HG02943 (cell line): ENCODE results near the gene NOL12.

Experiments used
- ATAC-seq: cut with Tn5 transposase; IDR thresholded peaks from one replicate; pipeline ENCODE4 v1.9.1; 2021; ENCODE audit warnings: mild to moderate bottlenecking, low read depth, moderate library complexity; ENCODE audit not compliant: unreplicated experiment

Gene NOL12

DNA sequence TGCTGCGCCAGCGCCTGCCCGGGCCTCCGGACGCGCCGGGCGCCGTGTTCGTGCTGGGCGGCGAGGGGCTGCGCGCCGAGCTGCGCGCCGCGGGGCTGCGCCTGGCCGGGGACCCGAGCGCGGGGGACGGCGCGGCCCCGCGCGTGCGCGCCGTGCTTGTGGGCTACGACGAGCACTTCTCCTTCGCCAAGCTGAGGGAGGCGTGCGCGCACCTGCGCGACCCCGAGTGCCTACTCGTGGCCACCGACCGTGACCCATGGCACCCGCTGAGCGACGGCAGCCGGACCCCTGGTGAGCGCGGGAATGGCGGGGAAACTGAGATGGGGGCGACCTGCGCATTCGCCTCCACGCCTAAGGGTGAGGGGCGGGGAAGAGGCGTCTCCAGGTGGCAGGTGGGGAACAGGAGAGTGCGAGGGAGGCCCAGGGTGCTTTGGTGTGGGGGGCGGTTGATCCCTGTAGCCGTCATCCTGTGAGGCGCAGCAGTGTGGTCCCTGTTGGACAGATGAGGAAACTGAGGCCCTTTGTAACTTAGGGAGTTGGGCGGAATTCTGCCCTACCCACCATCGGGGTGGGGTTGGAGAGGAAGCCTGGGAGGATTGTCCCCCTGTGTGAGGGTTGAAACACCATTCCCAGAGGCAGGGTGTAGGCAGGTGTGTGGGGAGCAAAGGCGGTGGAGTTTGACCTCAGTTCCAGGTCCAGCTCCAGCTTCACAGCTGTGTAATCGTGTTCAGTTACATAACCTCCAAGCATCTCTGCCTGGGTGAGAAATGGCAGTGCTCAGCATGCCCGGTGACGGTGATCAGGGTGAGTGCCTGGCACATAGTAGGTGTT lies 26.9 kb upstream of the NOL12 start:
- peak; percentile 17 for ATAC-seq

DNA sequence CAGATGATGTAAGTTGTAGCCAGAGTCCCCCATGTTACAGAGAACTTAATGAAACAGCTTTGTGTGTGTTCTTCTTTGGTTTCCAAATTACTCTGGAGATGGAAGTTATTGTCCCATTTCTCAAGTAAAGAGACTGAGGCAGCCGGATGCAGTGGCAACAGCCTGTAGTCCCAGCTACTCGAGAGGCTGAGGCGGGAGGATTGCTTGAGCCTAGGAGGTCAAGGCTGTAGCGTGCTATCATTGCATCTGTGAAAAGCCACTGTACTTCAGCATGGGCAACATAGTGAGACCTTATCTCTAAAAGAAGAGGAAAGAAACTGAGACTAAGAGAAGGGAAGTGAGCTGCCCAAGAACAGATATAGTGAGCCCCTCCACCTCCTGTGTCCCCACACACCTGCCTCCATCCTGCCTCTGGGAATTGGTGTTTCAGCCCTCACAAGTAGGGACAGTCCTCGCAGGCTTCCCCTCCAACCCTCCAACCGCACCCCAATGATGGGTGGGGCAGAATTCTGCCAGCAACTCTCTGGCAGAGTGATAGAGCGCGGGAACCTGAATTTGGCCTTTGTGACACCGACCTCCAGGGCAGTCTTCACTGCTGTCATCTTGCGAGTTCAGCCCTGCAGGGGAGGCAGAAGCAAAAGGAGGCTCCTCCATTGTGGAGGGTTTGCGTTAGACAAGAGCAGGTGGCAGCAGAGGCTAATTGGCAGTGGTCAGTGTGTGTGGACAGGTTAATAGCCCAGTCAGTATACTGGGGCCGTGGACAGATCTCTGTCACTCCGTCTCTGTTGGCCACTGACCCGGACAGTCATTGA lies 26.0 kb upstream of the NOL12 start:
- ATAC-seq = no peak

DNA sequence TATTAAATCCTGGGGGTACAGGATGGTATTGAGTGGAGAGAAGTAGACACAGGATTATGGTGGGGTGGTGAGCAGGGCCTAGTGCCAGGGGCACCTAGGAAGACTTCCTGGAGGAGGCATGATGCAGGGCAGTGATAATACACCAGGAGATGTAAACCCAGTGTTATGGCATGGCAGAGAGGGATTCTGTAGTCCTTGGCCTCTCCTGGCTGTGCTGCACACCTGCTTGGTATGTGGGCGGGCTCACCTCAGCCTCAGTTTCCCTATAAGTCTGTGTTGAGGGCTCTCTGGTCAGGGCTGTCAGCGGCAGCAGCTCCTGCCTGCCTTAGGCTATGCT lies 25.5 kb upstream of the NOL12 start:
- no peak for ATAC-seq

DNA sequence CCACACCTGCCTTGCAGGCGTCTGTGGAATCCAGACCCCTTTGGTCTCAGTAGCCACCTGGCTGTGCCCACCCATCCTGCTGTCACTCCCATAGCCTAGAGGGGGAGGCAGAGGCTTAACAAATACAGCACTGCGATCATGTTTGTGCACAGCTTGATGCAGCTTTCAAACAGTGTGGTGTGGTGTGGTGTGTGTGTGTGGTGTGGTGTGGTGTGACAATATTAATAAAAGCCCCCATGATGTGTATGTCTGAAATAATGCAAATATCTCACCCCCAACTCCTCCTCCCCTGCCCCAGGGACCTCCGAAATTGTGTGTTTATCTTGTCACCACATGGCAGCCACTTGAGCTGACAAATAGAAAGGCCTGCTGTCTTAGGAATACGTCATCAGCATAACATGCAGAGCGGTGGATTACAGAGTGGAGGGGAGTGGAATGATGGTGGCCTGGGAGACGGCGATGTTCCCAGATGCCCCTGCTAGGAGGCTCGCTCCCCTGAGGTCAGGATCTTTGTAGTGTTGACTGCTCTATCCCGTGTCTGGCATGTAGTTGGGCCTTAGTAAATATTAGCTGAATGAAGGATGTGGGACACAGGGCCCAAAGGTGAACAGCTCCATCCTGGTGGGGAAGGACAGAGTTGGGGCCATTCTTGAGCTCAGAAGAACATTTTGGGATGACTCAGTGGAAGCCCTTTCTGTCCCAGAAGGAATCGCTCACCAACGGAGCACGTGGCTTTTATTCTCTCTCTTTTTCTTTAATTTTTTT lies 24.8 kb upstream of the NOL12 start:
- no peak for ATAC-seq

DNA sequence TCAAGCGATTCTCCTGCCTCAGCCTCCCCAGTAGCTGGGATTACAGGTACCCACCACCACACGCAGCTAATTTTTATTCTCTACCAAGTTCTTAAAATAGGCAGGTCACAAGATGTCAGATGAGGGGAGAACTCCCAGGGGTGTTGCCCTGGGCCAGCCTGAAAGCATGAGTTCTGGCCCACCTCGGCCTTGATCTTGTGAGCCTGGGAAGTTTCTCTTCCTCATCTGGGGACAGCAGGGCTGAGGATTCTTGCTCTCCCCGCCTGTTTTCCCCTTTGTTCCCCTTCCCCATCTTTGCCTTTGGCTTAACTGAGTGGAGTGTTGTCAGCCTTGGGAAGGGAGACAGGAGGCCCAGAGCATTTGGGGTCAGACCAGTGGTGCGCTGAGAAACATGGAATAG lies 24.1 kb upstream of the NOL12 start:
- ATAC-seq = no peak

DNA sequence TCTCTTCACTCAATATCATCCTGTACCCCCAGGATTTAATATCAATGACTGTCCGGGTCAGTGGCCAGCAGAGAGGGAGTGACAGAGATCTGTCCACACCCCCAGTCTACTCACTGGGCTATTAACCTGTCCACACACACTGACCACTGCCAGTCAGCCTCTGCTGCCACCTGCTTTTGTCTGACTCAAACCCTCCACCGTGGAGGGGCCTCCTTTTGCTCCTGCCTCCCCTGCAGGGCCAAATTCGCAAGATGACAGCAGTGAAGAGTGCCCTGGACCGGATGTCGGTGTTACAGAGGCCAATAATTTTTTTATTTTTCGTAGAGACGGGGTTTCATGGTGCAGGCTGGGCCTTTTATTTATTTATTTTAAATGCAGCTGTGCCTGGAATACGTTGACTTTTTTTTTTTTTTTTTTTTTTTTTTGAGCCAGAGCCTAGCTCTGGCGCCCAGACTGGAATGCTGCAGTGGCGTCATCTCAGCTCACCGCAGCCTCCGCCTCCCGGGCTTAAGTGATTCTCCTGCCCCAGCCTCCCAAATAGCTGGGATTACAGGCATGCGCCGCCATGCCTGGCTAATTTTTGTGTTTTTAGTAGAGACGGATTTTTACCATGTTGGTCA lies 22.5 kb upstream of the NOL12 start:
- no peak for ATAC-seq

DNA sequence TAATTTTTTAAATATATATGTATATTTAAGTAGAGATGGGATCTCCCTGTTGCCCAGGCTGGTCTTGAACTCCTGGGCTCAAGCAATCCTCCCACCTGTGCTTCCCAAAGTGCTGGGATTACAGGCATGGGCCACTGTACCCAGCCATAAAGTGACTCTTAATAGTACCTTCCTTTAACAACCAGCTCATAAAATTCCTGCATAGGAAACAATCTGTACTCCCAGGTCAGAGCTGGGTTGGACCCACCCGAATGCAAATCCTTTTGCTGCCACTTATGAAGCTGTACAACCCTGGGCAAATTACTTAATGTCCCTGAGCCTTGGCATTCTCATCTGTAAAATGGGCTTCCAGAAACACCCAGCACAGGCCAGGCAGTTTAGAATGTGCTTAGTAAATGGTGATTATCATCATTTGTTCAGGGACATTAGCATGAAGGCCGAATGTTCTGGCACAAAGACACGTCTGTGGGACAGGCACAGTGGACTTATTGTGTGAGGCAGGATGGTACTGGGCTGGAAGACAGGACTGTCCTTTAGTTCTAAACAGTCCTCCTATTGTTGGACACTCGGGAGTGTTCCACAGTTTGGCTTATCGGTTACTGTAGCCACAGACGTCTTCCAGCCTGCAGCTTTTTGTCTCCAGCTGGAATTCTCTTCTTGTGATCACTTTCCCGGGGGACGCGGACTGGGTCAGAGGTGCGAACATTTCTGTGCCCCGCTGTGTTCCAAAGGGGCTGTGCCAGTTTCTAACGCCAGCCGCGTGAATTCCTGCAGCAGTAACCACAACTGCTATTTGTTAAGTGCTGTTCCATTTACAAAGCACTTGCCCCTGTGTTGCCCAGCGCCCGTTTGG lies 21.7 kb upstream of the NOL12 start:
- ATAC-seq = no peak

DNA sequence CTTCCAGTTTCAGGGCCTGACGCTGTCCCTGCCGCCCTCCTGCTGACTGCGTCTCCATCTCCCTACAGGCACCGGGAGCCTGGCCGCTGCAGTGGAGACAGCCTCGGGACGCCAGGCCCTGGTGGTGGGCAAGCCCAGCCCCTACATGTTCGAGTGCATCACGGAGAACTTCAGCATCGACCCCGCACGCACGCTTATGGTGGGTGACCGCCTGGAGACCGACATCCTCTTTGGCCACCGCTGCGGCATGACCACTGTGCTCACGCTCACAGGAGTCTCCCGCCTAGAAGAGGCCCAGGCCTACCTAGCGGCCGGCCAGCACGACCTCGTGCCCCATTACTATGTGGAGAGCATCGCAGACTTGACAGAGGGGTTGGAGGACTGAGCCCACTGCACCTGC lies 20.7 kb upstream of the NOL12 start:
- no peak for ATAC-seq

DNA sequence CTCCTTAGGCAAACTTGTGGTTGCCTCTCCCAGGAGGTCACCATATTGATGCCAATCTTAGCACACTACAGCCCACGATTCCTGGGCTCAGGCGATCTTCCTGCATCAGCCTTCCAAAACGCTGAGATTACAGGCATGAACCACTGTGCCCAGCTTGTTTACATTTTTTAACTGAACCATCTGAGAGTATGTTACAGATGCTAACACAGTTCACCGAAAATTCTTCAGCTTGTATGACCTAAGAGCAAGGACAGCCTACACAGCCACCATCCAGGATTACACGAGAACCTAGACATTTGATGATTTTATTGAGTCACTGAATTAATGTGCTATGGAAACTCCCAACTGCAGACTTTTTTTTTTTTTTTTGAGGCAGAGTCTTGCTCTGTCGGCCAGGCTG lies 16.6 kb upstream of the NOL12 start:
- no peak for ATAC-seq

DNA sequence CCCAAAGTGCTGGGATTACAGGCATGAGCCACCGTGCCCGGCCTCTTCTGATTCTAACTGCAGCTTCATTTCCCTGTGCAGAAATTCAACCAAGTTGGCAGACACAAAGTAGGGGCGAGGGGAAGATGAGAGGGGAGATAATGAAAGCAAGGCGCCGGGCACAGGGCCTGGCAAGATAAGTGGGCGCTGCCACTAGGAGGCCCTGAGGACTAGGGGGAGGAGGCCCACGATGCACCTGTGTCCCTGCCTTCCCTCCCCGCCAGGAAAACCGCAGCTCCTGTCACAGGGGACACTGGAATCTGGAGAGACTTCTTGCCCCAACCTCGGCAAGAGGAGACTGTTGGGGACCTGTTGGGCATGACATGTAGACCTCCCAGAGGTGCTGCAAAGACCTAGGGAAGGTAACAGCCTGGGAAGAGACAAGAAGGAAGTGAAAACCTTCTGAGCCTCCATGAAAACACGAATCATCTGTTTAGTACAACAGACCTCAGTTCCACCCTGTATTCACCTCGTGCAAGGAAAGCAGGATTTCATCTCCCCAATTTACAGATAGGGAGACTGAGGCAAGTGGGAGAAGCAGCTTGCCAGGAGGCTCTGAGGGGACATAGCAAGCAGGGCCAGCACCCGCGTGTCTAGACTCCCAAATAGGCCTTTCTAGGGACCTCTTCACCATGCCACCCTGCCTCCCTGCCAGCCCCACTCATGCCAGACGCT lies 13.8 kb upstream of the NOL12 start:
- no peak for ATAC-seq

DNA sequence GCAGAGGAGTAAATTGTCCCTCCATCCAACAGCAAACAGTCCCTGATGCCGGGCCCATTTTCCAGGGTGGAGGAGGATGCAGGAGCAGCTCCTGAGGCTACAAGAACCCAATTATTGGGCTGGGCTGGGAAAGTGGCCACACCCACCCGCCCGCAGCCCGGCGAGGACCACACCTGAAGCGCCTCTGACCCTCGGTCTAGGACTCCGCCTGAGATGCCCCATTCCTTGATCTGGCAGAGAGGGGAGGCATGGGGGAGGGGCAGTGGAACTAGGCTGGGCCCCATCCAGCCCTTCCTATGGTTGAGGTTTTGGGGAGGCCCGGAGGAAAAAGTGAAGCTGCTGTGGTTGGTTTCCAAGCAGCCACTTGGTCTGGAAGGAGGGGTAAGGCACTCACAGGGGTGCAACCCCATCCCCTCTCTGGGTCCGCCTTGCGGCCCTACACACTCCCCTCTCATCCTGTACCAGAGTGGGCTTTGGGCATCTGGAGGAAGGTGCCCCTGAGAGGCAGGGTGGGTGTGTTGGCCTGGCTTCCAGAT lies 13.2 kb upstream of the NOL12 start:
- no peak for ATAC-seq

DNA sequence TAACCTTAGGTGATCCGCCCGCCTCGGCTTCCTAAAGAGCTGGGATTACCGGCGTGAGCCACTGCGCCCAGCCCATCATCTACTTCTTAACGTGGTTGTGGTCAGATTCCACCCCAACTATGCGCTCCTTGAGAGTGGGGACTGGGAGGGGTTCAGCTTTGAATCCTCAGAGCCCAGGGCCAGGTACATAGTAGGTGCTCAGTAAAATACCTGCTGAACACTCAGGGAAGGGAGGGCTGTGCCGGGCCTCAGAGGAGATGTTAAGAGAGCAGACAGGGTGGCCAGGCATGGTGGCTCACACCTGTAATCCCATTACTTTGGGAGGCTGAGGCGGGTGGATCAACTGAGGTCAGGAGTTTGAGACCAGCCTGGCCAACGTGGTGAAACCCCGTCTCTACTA lies 11.9 kb upstream of the NOL12 start:
- no peak for ATAC-seq

DNA sequence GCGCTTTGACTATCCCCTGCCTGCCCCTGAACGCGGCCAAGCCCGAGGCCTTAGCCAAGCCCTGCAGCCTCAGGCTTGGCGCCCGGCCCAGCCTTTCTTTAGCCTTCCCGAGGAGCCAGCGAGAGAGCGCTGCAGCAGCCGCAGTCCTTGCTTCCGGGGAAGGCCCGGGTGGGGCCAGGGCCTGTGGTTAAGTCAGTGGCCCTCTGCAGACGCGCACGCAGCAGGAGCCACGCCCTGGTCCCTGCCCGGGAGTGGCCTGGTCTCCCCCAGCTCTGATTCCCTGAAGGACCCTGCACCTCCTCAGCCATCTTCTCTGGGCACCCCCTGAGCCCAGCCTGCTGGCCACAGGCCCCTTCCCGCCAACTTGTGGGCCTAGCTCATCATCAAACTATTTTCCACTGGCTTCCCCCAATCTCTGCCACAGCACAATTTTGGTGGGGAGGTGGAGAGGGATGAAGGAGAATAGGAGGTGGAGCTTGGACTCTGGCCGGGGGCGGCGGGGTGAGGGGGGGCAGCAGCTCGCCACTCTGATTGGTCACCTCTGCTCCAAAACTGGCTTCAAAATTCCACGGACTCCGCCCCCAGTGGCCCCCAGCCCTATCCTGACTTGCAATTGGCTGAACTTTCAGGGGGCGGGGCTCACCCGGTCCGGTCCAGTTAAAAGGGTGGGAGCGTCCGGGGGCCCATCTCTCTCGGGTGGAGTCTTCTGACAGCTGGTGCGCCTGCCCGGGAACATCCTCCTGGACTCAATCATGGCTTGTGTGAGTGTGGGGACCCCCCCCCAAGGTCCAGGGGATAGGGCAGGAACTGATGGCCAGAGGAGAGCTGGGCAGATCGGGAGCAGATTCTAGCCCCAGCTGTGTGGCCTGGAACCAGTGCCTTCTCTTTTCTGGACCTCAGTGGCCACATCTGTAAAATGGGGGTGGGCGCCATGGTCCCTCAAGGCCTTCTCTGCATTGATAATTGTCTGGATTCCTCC lies 10.9 kb upstream of the NOL12 start, which contains the start of gene LGALS1:
TSS of gene LGALS1 (plus strand) at position 686 of the 979 bp plus-strand sequence. CDS start at position 753, 67 bp downstream.
- no peak for ATAC-seq

DNA sequence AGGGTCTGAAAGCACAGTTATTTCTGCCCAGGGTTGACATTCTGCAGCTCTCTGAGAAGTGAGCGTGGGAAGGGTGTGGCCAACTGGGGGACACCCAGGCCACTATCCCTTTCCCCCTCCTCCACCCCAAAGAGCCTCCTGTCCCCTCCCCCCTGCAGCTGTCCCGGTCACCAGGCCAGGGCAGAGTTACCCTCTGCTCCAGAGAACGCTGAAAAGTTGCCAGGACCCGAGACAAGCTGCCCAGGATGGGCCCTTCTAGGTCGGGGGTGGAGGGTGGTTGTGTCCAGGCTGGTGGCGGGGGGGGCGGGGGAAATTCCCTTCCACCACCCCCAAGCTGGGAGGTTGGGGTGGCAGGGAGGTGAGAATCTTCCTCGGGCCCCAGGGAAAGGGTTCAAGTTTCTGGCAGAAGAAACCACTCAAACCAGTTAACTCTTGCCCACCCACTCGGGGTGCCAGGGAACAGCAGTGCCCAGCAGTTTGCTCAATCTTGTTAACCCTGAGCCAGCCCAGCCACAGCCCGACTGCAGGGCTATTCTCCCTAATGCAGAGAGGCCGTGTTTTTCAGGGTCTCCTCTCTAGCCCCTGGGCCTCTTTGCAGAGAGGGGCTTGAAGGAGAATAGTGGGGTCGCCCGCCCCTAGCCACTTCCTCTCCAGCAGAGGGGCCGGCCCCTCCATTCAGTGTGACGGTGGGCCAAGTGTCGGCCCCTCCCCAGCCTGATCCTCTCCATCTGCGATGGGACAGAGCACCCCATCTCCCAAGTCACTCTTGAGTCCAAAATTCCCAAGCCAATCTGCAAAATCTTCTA lies 10.0 kb upstream of the NOL12 start:
- ATAC-seq = no peak

DNA sequence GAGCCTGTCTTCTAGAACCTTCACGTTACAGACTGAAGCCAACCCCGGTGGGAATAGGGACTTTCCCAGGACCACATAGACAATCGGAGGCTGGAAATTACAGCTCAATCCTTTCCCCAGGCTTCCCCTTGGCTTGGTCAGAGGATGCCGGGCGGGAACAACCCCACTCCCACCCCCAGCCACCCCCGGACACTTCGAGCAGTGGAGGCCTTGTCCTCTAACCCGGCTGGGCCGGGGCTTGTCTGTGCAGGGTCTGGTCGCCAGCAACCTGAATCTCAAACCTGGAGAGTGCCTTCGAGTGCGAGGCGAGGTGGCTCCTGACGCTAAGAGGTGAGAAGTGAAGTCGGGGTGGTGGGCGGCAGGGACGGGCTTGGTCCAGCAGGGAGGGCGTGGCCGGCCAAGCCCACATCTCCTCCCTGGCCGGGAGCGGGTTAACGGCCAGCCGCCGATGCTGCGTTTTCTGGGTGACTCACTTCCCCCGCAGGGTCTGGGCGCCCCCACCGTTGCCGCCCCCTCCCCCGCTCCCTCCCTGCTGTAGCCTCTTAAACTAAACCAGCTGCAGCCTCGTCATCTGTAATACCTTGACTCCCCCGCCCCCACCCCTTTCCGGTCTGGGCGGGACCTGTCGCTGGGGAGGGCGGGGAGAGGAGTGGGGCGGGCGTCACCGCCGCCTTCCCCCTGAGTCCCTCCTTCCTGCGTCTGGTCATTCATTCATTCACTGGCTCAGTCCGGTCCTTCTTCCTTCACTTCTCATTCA lies 9.2 kb upstream of the NOL12 start:
- peak; percentile 46 for ATAC-seq

DNA sequence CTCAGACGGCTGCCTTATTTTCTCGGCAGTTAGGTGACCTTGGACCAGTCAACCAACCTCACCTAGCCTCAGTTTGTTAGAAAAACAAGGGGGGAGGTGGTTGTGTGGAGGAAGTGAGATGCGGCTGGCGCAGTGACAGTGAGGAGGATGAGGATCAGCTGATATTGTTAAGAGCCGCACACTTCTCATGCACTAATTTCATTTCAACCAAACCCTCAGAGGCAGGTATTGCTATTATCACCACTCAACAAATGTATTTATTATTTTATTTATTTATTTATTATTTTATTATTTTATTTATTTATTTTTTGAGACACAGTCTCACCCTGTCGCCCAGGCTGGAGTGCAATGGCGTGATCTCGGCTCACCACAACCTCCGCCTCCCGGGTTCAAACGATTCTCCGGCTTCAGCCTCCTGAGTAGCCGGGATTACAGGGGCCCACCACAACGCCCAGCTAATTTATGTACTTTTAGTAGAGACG lies 8.6 kb upstream of the NOL12 start:
- no peak for ATAC-seq
